ENCODE results near the gene LCN6. TPM values are rescaled to one million over a fixed set of nuclear protein-coding genes. Genes with fewer than 3 reads are reported as not detected.

The LCN6 gene
- total RNA-seq, 1 experiment from 2014 or later, result not detected

GRCh38 chr9:136733611-136734010, 14.7 kb downstream of the LCN6 start:
- no peak overlapping the region for H3K27ac Mint-ChIP-seq

More at GRCh38 chr9:136733611-136734010, 14.7 kb downstream of the LCN6 start:
- H3K79me1 ChIP-seq (ENCODE audit: insufficient read depth, low read depth, low read length, poor library complexity, severe bottlenecking), result no peaks in the 10 kb centered on the region
- H3K18ac ChIP-seq (ENCODE audit: insufficient read length, low read depth, low read length), result no peak overlapping the region
- no peak overlapping the region for H3K14ac ChIP-seq (ENCODE audit: insufficient read depth, low read length)
- no peaks in the 10 kb centered on the region for H3K27me3 ChIP-seq (ENCODE audit: insufficient read depth, low read length)
- H3K56ac ChIP-seq (ENCODE audit: insufficient read length, low read depth, low read length), result no peak overlapping the region
- no peak for DNase-seq
- no peaks in the 10 kb centered on the region for H4K20me1 ChIP-seq (ENCODE audit: control insufficient read depth, insufficient read depth, insufficient read length)
- H2BK12ac ChIP-seq (ENCODE audit: insufficient read length, low read depth, low read length), result no peak overlapping the region
- no peaks in the 10 kb centered on the region for H3K9me3 ChIP-seq (ENCODE audit: control insufficient read depth, low read depth, low read length)
- H3K9ac ChIP-seq (ENCODE audit: extremely low read depth, insufficient read length, low read length), result no peak overlapping the region
- H3K4me1 Mint-ChIP-seq, result peaks cover 0 to 7% of the 10 kb centered on the region in 2 experiments; a peak in 3 of 4 replicates
- no peak overlapping the region for H2BK120ac ChIP-seq (ENCODE audit: low read depth, low read length, poor library complexity, severe bottlenecking)
- no peak overlapping the region for H4K5ac ChIP-seq (ENCODE audit: insufficient read length, low read depth, low read length)
- no peak overlapping the region for H2BK5ac ChIP-seq (ENCODE audit: insufficient read length, low read length)
- no CpG with 5 or more reads among the region's 12 CpGs for WGBS (ENCODE audit: extremely low coverage, insufficient read length, low lambda C conversion rate)
- H2BK20ac ChIP-seq (ENCODE audit: low read depth, low read length, poor library complexity, severe bottlenecking), result no peak overlapping the region
- peaks cover 4% of the 10 kb centered on the region for H3K23me2 ChIP-seq (ENCODE audit: insufficient read length, low read depth, low read length, poor library complexity, severe bottlenecking)
- no peak overlapping the region for H3K4me3 Mint-ChIP-seq
- H3T11ph ChIP-seq (ENCODE audit: low read length), result no peak overlapping the region
- H3K27me3 Mint-ChIP-seq (ENCODE audit: low read depth), result peaks cover 20% of the 10 kb centered on the region
- no peak overlapping the region for H2AK5ac ChIP-seq (ENCODE audit: insufficient read length, low read length)
- no peaks in the 10 kb centered on the region for H3K4me1 ChIP-seq (ENCODE audit: insufficient read depth, low read length)
- H3K79me2 ChIP-seq (ENCODE audit: insufficient read depth, low read length), result no peaks in the 10 kb centered on the region; the same call in 1 of the 2 replicates
- TF ChIP-seq CTCF (conservative IDR thresholded peaks at IDR 0.05), result no peak
- H3K23ac ChIP-seq (ENCODE audit: insufficient read length, low read depth, low read length), result no peak overlapping the region
- H3K27ac ChIP-seq (ENCODE audit: insufficient read length, low read depth, low read length), result no peak overlapping the region
- H4K8ac ChIP-seq (replicated peaks; ENCODE audit: insufficient read length, low read depth, low read length), result no peak overlapping the region
- no peaks in the 10 kb centered on the region; a peak in 2 of 7 replicates for H3K36me3 Mint-ChIP-seq (ENCODE audit: insufficient read depth in 1 of 3, low read depth in 3 of 3)
- H2AFZ ChIP-seq (ENCODE audit: low read length), result no peak overlapping the region
- no peaks in the 10 kb centered on the region for H3K9me3 Mint-ChIP-seq
- H3K4ac ChIP-seq (ENCODE audit: low read depth, low read length), result no peak overlapping the region
- H2BK15ac ChIP-seq (ENCODE audit: low read depth, low read length), result no peak overlapping the region
- H4K91ac ChIP-seq (ENCODE audit: insufficient read length, low read depth, low read length), result no peak overlapping the region
- no peak overlapping the region for H3K4me2 ChIP-seq (ENCODE audit: insufficient read depth, insufficient read length, low read length)
